Mammary epithelial cell (primary cell): ENCODE measurements around the gene ZBTB47.

Experiments
- EZH2 ChIP-seq: IDR thresholded peaks from 2 replicates; pipeline ENCODE4 v1.6.1; 2012; ENCODE audit warnings: low read length, inconsistent platforms, borderline replicate concordance
- TF ChIP-seq, protein P1 (sequence below), 2 donors: IDR thresholded peaks in 1 of 2; conservative IDR thresholded peaks in 1 of 2; 2 replicates each; pipeline ENCODE4 v1.5.1; 2011 to 2012; ENCODE audit warnings: inconsistent platforms in 2 of 2, low read length in 2 of 2, mild to moderate bottlenecking in 2 of 2, control low read depth in 1 of 2, low read depth in 1 of 2; ENCODE audit not compliant: insufficient read depth in 1 of 2; ENCODE audit errors: extremely low read depth in 1 of 2

- TF ChIP-seq, protein P1, sequence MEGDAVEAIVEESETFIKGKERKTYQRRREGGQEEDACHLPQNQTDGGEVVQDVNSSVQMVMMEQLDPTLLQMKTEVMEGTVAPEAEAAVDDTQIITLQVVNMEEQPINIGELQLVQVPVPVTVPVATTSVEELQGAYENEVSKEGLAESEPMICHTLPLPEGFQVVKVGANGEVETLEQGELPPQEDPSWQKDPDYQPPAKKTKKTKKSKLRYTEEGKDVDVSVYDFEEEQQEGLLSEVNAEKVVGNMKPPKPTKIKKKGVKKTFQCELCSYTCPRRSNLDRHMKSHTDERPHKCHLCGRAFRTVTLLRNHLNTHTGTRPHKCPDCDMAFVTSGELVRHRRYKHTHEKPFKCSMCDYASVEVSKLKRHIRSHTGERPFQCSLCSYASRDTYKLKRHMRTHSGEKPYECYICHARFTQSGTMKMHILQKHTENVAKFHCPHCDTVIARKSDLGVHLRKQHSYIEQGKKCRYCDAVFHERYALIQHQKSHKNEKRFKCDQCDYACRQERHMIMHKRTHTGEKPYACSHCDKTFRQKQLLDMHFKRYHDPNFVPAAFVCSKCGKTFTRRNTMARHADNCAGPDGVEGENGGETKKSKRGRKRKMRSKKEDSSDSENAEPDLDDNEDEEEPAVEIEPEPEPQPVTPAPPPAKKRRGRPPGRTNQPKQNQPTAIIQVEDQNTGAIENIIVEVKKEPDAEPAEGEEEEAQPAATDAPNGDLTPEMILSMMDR (conservative IDR thresholded peaks at IDR 0.05 in 1 of 2, IDR thresholded peaks at IDR 0.05 in 1 of 2; ENCODE audit: extremely low read depth in 1 of 2, insufficient read depth in 1 of 2, low read depth in 1 of 2, low read length in 2 of 2) = no peak
- no peak for TF ChIP-seq EZH2
Observed at GRCh38 chr3:42653560-42654330, at the start of gene ZBTB47.
